H1 (cell line): ENCODE measurements around the gene LAD1. TPM values are rescaled to one million over a fixed set of nuclear protein-coding genes. Genes with fewer than 3 reads are reported as not detected.

Experiments
- EZH2 ChIP-seq: fragments of 200-600 bp; sonication (generic); IDR thresholded peaks from 2 replicates; pipeline ENCODE4 v1.7.1; 2012; ENCODE audit warnings: low read depth, mild to moderate bottlenecking, moderate library complexity, low read length, inconsistent platforms; ENCODE audit not compliant: severe bottlenecking
- KDM5A ChIP-seq: fragments of 200-600 bp; IDR thresholded peaks from 2 replicates; pipeline ENCODE4 v1.7.1; 2012; ENCODE audit warnings: mild to moderate bottlenecking, low read length, inconsistent platforms, mixed read lengths
- SIRT6 ChIP-seq: IDR thresholded peaks from one replicate; pipeline ENCODE4 v1.7.1; 2012; ENCODE audit warnings: low read length, inconsistent platforms
- TAF1 ChIP-seq: IDR thresholded peaks from 2 replicates; pipeline ENCODE4 v1.6.1; 2011; ENCODE audit warnings: mild to moderate bottlenecking, low read depth, low read length
- TAF7 ChIP-seq: optimal IDR thresholded peaks from 2 replicates; pipeline ENCODE3; 2011; ENCODE audit warnings: low read depth, mild to moderate bottlenecking, inconsistent platforms, low read length, moderate library complexity, borderline replicate concordance
- polyA plus RNA-seq, 7 experiments: library from polyadenylated mRNA; depleted of rRNA in 3 of 7; stranded (reverse) in 5 of 7; unstranded in 2 of 7; fragments of >200 nt in 5 of 7; fragments of 200-250 nt in 2 of 7; gene quantifications; 1 replicate in 5 of 7; 2 replicates in 1 of 7; 4 replicates in 1 of 7; pipeline versions ENCODE4 v1.2.1 to v1.2.3, GENCODE V29; 2011 to 2013; ENCODE audit warnings: missing spikeins in 2 of 7, mixed read lengths in 2 of 7
- total RNA-seq: library from RNA; stranded (reverse); fragmentation: NEBNext Ultra II Directional; extraction: Animal tissue kit (Norgen Biotek cat#: 25700); gene quantifications from 2 replicates; pipeline ENCODE4 v1.2.1, GENCODE V29; 2021
- TF ChIP-seq, protein P1 (sequence below): fragments of 300-600 bp; sonication (generic); IDR thresholded peaks from 2 replicates; pipeline ENCODE4 v1.7.1; 2012; ENCODE audit warnings: low read length, moderate library complexity, mild to moderate bottlenecking, inconsistent platforms; ENCODE audit not compliant: insufficient replicate concordance
- TF ChIP-seq, protein P2 (sequence below): IDR thresholded peaks from 2 replicates; pipeline ENCODE4 v1.6.1; 2011; ENCODE audit warnings: low read length, improper control_type of control experiment

Gene LAD1
- total and polyA plus RNA-seq, 2 of the 8 experiments (the other 6 are each of a cell fraction or from before 2014, with no cell fraction given) = 9.3 to 32.8 TPM

GRCh38 chr1:201370500-201370899, 28.6 kb downstream of the LAD1 start (continued):
- TF ChIP-seq, protein P1, sequence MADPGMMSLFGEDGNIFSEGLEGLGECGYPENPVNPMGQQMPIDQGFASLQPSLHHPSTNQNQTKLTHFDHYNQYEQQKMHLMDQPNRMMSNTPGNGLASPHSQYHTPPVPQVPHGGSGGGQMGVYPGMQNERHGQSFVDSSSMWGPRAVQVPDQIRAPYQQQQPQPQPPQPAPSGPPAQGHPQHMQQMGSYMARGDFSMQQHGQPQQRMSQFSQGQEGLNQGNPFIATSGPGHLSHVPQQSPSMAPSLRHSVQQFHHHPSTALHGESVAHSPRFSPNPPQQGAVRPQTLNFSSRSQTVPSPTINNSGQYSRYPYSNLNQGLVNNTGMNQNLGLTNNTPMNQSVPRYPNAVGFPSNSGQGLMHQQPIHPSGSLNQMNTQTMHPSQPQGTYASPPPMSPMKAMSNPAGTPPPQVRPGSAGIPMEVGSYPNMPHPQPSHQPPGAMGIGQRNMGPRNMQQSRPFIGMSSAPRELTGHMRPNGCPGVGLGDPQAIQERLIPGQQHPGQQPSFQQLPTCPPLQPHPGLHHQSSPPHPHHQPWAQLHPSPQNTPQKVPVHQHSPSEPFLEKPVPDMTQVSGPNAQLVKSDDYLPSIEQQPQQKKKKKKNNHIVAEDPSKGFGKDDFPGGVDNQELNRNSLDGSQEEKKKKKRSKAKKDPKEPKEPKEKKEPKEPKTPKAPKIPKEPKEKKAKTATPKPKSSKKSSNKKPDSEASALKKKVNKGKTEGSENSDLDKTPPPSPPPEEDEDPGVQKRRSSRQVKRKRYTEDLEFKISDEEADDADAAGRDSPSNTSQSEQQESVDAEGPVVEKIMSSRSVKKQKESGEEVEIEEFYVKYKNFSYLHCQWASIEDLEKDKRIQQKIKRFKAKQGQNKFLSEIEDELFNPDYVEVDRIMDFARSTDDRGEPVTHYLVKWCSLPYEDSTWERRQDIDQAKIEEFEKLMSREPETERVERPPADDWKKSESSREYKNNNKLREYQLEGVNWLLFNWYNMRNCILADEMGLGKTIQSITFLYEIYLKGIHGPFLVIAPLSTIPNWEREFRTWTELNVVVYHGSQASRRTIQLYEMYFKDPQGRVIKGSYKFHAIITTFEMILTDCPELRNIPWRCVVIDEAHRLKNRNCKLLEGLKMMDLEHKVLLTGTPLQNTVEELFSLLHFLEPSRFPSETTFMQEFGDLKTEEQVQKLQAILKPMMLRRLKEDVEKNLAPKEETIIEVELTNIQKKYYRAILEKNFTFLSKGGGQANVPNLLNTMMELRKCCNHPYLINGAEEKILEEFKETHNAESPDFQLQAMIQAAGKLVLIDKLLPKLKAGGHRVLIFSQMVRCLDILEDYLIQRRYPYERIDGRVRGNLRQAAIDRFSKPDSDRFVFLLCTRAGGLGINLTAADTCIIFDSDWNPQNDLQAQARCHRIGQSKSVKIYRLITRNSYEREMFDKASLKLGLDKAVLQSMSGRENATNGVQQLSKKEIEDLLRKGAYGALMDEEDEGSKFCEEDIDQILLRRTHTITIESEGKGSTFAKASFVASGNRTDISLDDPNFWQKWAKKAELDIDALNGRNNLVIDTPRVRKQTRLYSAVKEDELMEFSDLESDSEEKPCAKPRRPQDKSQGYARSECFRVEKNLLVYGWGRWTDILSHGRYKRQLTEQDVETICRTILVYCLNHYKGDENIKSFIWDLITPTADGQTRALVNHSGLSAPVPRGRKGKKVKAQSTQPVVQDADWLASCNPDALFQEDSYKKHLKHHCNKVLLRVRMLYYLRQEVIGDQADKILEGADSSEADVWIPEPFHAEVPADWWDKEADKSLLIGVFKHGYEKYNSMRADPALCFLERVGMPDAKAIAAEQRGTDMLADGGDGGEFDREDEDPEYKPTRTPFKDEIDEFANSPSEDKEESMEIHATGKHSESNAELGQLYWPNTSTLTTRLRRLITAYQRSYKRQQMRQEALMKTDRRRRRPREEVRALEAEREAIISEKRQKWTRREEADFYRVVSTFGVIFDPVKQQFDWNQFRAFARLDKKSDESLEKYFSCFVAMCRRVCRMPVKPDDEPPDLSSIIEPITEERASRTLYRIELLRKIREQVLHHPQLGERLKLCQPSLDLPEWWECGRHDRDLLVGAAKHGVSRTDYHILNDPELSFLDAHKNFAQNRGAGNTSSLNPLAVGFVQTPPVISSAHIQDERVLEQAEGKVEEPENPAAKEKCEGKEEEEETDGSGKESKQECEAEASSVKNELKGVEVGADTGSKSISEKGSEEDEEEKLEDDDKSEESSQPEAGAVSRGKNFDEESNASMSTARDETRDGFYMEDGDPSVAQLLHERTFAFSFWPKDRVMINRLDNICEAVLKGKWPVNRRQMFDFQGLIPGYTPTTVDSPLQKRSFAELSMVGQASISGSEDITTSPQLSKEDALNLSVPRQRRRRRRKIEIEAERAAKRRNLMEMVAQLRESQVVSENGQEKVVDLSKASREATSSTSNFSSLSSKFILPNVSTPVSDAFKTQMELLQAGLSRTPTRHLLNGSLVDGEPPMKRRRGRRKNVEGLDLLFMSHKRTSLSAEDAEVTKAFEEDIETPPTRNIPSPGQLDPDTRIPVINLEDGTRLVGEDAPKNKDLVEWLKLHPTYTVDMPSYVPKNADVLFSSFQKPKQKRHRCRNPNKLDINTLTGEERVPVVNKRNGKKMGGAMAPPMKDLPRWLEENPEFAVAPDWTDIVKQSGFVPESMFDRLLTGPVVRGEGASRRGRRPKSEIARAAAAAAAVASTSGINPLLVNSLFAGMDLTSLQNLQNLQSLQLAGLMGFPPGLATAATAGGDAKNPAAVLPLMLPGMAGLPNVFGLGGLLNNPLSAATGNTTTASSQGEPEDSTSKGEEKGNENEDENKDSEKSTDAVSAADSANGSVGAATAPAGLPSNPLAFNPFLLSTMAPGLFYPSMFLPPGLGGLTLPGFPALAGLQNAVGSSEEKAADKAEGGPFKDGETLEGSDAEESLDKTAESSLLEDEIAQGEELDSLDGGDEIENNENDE = no peak
- no peak for TF ChIP-seq TAF7
- TF ChIP-seq TAF1 = no peak
- TF ChIP-seq KDM5A = no peak
- TF ChIP-seq, protein P2, sequence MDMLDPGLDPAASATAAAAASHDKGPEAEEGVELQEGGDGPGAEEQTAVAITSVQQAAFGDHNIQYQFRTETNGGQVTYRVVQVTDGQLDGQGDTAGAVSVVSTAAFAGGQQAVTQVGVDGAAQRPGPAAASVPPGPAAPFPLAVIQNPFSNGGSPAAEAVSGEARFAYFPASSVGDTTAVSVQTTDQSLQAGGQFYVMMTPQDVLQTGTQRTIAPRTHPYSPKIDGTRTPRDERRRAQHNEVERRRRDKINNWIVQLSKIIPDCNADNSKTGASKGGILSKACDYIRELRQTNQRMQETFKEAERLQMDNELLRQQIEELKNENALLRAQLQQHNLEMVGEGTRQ = no peak
- no peak for TF ChIP-seq SIRT6
- no peak for TF ChIP-seq EZH2
